ENCODE measurements around the gene BAIAP2L2. TPM values are rescaled to one million over a fixed set of nuclear protein-coding genes. Genes with fewer than 3 reads are reported as not detected.
"Not testable (repeated sequence)": the region's sequence is repeated elsewhere in the genome, so short reads cannot be mapped to it uniquely, and the experiment has no call there.

The BAIAP2L2 gene
- total RNA-seq, 2 donors from 2014 or later: 1.3 to 1.4 TPM

DNA sequence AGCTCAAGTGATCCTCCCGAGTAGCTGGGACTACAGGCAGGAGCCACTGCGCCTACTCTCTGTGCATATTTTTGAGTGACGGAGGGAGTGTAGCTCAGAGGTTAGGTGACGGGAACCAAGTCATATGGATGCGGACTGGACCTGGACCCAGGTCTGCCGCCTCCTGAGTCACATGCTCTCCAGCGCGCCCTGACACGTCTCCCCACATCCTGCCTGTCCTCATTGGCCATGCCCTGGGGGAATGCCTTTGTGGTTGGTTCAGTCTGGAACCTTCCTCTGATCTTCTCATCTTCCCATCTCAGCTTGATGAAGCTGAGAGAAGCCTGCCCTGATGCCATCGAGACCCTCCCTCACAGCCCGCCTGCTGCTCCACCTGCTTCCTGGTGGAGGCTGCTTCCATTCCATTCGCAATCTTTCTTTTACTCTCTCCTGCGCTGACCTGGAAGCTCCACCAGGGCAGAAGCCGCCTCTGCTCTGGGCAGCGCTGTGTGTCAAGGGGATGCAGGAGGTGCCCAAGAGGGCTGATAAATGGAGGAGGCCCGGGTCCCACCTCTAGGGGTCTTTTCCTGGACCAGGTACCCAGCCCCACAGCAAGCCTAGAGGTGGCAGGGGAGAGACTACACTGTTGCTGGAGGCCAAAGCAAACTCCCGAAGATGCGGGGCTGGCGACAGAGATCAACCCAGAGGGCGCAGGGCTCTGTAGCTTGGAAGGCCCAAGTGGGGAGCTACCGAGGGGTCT is 13.9 kb upstream of the BAIAP2L2 start:
- ATAC-seq (replicated peaks in 1 of 2): no peak
- H3K36me3 Mint-ChIP-seq (ENCODE audit: insufficient read depth in 2 of 2): no peaks in the 10 kb centered on the region
- H3K4me3 Mint-ChIP-seq: no peak overlapping the region
- no peak for DNase-seq
- no peaks in the 10 kb centered on the region for H3K9me3 Mint-ChIP-seq
- no peak overlapping the region for H3K27ac Mint-ChIP-seq
- no peaks in the 10 kb centered on the region for H3K27me3 Mint-ChIP-seq (ENCODE audit: low read depth)
- peaks cover 4% of the 10 kb centered on the region for H3K4me1 Mint-ChIP-seq (ENCODE audit: low read depth)

- H3K27ac Mint-ChIP-seq: no peak overlapping the region
- no peaks in the 10 kb centered on the region for H3K36me3 Mint-ChIP-seq (ENCODE audit: insufficient read depth in 2 of 2)
- ATAC-seq (replicated peaks in 1 of 2) (no peak), DNase-seq (no peak)
- no peak overlapping the region for H3K4me3 Mint-ChIP-seq
- peaks cover 4% of the 10 kb centered on the region for H3K4me1 Mint-ChIP-seq (ENCODE audit: low read depth)
- no peaks in the 10 kb centered on the region for H3K9me3 Mint-ChIP-seq
- no peaks in the 10 kb centered on the region for H3K27me3 Mint-ChIP-seq (ENCODE audit: low read depth)
These were observed 12.1 kb upstream of the BAIAP2L2 start for GRCh38 chr22:38122616-38123015.

DNA sequence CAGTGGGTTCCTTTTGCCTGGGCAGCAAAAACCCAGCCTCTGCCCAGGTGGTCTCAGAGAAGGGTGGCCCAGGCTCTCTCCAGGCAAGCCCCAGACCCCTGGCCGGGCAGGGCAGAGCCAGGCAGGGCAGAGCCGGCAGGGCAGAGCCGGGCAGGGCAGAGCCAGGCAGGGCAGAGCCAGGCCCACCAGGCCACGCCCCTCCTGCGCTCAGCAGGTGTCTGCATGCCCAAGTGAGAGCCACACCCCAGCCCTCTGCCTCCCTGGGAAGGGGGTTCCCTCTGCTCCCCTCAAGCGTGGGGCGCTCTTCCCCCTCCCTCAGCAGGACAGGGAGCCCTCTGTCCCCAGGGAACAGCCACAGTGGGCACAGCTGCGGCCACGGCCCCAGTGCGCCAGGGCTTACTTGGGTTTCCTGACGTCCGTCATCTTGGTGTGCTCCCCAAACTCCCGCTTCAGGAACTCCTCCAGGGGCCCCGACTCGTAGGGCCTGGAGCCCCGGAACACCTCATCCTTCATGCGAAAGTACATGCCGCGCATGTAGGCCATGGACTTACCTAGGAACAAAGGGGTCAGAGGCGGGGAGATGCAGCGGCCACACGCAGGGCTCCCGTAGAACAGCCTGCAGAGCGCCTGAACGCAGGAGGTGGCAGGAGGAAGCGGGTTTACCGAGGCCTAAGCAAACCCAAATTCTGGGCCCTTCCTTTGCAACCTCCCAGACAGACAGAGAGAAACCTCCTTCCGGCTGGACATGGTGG is 10.1 kb upstream of the BAIAP2L2 start:
- no peaks in the 10 kb centered on the region for H3K36me3 Mint-ChIP-seq (ENCODE audit: insufficient read depth in 2 of 2)
- H3K4me3 Mint-ChIP-seq: no peak overlapping the region
- no peaks in the 10 kb centered on the region for H3K9me3 Mint-ChIP-seq
- no peaks in the 10 kb centered on the region for H3K27me3 Mint-ChIP-seq (ENCODE audit: low read depth)
- DNase-seq (no peak), ATAC-seq (replicated peaks in 1 of 2) (no peak)
- peaks cover 4% of the 10 kb centered on the region for H3K4me1 Mint-ChIP-seq (ENCODE audit: low read depth)
- no peak overlapping the region for H3K27ac Mint-ChIP-seq

DNA sequence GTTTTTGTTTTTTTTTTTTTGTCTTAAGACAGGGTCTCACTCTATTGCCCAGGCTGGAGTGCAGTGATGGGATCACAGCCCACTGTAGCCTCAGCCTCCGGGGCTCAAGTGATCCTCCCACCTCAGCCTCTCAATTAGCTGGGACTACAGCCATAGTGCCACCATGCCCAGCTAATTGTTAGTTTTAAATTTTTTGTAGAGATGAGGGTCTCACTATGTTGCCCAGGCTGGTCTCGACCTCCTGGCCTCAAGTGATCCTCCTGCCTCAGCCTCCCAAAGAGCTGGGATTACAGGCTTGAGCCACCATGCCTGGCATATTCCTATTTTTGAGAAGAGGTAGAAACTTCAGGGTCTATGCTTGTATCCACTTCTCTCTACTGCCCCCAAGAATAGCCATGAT is 8.3 kb upstream of the BAIAP2L2 start:
- H3K27me3 Mint-ChIP-seq (ENCODE audit: low read depth); DNase-seq; H3K4me3 Mint-ChIP-seq; H3K36me3 Mint-ChIP-seq (ENCODE audit: insufficient read depth in 2 of 2); ATAC-seq (replicated peaks in 1 of 2); H3K9me3 Mint-ChIP-seq; H3K27ac Mint-ChIP-seq; H3K4me1 Mint-ChIP-seq (ENCODE audit: low read depth): not testable (repeated sequence)

DNA sequence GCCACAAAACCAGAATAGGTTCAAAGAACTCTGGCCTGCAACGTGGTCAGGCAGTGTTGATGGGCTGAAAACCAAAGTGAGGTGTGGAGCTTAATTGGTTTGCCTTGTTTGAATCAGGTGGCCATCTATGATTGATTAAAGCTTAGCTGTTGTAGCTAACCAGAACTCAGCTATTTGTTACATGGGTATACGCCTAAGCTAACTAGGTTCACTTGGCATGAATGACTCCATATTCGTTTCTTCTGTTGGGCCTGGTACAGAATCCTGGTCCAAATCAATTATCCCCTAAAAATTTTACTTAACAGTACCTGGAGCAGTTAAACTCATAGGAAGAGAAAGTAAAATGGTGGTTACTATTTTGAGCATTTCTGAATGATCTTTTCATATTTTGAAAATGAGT is 7.7 kb upstream of the BAIAP2L2 start:
- Mint-ChIP-seq H3K4me1 (ENCODE audit: low read depth) (no peaks in the 10 kb centered on the region), H3K9me3 (no peaks in the 10 kb centered on the region)

DNA sequence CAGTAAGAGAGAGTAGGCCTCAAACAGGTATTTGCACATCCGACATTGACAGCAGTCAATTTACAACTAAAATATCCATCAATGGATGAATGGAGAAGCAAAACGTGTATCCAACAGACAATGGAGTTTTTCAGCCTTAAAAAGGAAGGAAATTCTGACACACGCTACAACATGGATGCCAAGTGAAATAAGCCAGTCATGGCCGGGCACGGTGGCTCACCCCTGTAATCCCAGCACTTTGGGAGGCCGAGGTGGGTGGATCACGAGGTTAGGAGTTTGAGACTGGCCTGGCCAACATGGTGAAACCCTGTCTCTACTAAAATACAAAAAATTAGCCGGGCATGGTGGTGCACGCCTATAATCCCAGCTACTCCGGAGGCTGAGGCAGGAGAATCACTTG is 7.1 kb upstream of the BAIAP2L2 start:
- not testable (repeated sequence) for H3K27me3 Mint-ChIP-seq (ENCODE audit: low read depth); ATAC-seq (replicated peaks in 1 of 2); H3K36me3 Mint-ChIP-seq (ENCODE audit: insufficient read depth in 2 of 2); H3K4me1 Mint-ChIP-seq (ENCODE audit: low read depth); H3K4me3 Mint-ChIP-seq; H3K9me3 Mint-ChIP-seq; DNase-seq; H3K27ac Mint-ChIP-seq

More for the DNA sequence above, 7.7 kb upstream of the BAIAP2L2 start:
- H3K27me3 Mint-ChIP-seq (ENCODE audit: low read depth): no peaks in the 10 kb centered on the region
- H3K4me3 Mint-ChIP-seq: no peak overlapping the region
- H3K36me3 Mint-ChIP-seq (ENCODE audit: insufficient read depth in 2 of 2): no peaks in the 10 kb centered on the region
- ATAC-seq (replicated peaks in 1 of 2) (no peak), DNase-seq (no peak)
- no peak overlapping the region for H3K27ac Mint-ChIP-seq

DNA sequence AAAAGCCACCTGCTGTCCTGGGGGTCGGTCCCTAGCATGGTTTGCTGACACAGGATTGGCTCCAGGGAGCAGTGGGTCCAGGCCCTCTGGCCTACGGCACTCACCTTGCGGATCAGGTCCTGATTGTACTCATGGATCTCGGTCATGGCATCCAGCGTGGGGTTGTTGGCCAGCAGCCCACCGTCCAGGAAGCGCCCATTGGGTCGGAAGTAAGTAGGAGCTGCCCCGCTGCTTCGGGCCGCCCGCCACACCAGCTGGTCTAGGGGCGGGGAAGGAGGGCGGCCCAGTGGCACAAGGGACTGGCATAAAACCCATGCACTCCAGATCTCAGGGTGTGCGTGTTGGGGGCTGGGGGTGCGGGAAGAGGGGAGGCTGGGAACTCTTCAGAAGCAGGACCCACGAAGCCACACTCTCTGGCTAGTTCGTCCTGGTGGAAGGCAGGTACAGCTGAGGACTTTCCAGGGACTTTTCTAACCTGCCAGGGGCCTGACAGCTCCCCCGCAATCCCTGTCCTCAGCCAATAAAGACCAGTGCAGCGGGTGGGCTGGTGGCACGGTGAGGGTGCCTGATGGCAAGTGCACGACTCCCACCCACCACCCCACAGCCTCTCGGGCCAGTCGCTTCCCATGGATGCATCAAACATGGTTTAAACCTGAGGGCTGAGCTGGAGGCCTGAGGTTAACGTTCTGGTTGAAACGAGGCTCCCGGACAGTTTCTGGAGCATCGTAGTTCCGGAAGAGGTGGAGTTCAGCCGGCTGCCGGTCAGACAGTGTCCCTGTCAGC is 5.1 kb upstream of the BAIAP2L2 start:
- ATAC-seq (replicated peaks in 1 of 2) (no peak), DNase-seq (no peak)
- Mint-ChIP-seq H3K4me3 (no peak overlapping the region), H3K4me1 (ENCODE audit: low read depth) (no peaks in the 10 kb centered on the region), H3K9me3 (no peaks in the 10 kb centered on the region), H3K27ac (no peak overlapping the region), H3K27me3 (ENCODE audit: low read depth) (no peaks in the 10 kb centered on the region), H3K36me3 (ENCODE audit: insufficient read depth in 2 of 2) (peaks cover 0 to 2% of the 10 kb centered on the region in 2 donors)

- Mint-ChIP-seq H3K4me1 (ENCODE audit: low read depth) (no peaks in the 10 kb centered on the region), H3K27me3 (ENCODE audit: low read depth) (no peaks in the 10 kb centered on the region), H3K27ac (peak overlapping the region; percentile 86), H3K4me3 (no peak overlapping the region), H3K36me3 (ENCODE audit: insufficient read depth in 2 of 2) (peaks cover 0 to 2% of the 10 kb centered on the region in 2 donors), H3K9me3 (no peaks in the 10 kb centered on the region)
- ATAC-seq (replicated peaks in 1 of 2): peak; percentile 77 to 86
- DNase-seq: peak; percentile 79 to 85
These were observed 4.3 kb upstream of the BAIAP2L2 start for GRCh38 chr22:38114484-38115398.

DNA sequence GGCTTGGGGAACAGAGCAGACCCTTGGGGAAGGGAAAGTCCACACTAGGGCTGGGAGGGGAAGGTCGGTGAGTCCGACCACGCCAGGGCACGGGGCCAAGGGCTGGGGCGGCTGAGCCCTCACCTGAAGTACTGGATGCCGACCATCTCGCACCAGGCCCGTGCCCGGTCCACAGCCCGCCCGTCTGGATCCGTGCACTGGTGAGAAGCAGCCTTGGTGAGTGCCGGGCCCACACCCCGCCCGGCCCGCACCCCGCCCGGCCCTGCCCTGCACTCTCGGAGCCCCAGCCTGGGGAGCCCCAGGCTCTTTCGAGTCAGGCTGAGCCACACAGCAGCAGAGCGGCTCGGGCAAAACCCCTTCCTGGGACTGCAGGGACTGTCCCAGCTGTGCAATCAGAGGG is 1.9 kb upstream of the BAIAP2L2 start:
- no peak overlapping the region for H3K27ac Mint-ChIP-seq
- ATAC-seq (replicated peaks in 1 of 2): no peak
- H3K9me3 Mint-ChIP-seq: no peaks in the 10 kb centered on the region
- H3K27me3 Mint-ChIP-seq (ENCODE audit: low read depth): no peaks in the 10 kb centered on the region
- H3K4me3 Mint-ChIP-seq: no peak overlapping the region
- peaks cover 0 to 2% of the 10 kb centered on the region in 2 donors for H3K36me3 Mint-ChIP-seq (ENCODE audit: insufficient read depth in 2 of 2)
- DNase-seq: no peak
- H3K4me1 Mint-ChIP-seq (ENCODE audit: low read depth): no peaks in the 10 kb centered on the region

- Mint-ChIP-seq H3K27ac (no peak overlapping the region), H3K9me3 (no peaks in the 10 kb centered on the region), H3K27me3 (ENCODE audit: low read depth) (no peaks in the 10 kb centered on the region), H3K4me1 (ENCODE audit: low read depth) (no peaks in the 10 kb centered on the region), H3K36me3 (ENCODE audit: insufficient read depth in 2 of 2) (peaks cover 0 to 2% of the 10 kb centered on the region in 2 donors), H3K4me3 (no peak overlapping the region)
- DNase-seq: no peak
- no peak for ATAC-seq (replicated peaks in 1 of 2)
These were observed 1.5 kb upstream of the BAIAP2L2 start for GRCh38 chr22:38111925-38112355.

DNA sequence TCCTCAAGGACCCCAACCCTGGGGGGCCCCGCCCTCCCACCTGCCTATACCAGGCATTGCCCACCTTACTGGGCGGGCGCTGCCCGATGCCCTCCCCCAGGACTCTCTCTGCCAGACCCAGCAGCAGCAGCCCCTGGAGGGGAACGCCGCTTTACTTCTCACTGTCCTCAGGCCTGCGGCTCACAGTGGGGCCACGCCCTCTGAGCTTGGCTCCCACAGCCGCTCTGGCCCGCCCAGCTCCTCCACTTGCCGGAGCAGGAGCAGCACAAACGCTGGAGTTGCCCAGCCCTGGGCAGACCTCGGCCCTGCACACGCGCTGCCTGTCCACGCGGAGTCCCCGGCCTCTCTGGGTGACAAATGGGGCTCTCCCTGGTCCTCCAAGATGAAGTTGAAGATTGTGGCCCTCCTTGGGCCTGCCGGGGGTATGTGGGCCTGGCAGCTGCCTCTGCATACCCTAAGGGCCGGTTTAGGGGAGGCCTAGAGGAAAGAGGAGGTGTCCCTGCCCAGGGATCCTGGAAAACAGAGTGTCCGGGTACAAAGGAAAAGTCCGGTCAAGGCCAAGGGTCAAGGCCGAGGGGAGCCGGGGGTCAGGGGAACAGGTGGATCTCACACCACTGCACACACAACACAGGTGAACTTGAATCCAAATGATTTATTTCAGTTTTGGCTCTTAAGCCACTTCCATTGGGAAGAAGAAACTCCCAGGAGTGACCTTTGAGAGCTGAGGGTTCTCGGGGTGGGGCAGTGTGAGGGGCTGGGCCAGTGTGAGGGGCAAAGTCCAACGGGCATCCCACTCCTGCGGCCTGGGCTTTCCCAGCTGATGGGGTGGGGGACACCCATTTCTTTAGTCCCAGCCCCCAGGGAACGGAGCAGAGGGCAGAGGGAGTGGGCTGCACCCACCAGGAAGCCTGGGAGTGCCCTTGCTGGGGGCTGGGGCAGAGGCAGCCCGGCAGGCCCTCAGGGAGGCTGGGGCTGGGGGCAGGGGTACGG is 674 bp upstream of the BAIAP2L2 start:
- ATAC-seq (replicated peaks in 1 of 2): no peak
- H3K4me1 Mint-ChIP-seq (ENCODE audit: low read depth): no peaks in the 10 kb centered on the region
- no peak overlapping the region for H3K27ac Mint-ChIP-seq
- no peak for DNase-seq
- no peaks in the 10 kb centered on the region for H3K9me3 Mint-ChIP-seq
- H3K27me3 Mint-ChIP-seq (ENCODE audit: low read depth): no peaks in the 10 kb centered on the region
- H3K36me3 Mint-ChIP-seq (ENCODE audit: insufficient read depth in 2 of 2): peaks cover 0 to 2% of the 10 kb centered on the region in 2 donors
- H3K4me3 Mint-ChIP-seq: no peak overlapping the region
